Cortex of kidney (tissue), 1 donor: ENCODE data around the gene IL22RA2.

Experiments used
- DNase-seq: peaks from one replicate; lab custom pipeline; 2025; lab: John Stamatoyannopoulos, UW

IL22RA2 gene

GRCh38 chr6:137095651-137096238, 77.7 kb downstream of the IL22RA2 start:
- DNase-seq, result no peak

- no peak for DNase-seq
Measured at GRCh38 chr6:137095093-137095492, 78.4 kb downstream of the IL22RA2 start.

DNA sequence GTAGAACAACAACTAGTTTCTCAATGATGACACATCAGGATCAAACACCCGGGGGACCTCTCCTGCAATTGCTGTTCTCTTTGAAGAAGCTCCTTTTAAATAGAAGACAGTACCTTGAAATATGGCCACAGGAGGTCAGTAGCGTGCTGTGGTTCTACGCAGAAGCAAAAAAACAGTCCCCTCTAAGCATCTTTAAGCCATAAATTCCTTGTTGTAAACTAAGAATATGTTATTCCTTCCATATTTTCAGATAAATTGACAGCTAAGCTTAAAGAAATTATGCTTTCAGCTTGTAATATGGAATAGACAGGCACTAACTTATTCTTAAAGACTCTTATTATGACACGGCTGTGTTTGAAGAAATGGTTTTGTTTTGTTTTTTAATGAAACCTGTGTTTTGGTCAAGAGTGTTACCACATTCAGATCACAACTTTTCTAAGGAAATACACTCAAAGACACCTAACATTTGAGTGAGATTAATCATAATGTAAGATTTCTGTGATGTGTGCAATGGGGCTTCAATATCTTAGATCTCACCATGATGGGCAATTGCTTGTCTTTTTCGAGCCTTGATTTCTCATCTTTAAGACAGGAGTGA, 78.9 kb downstream of the IL22RA2 start:
- DNase-seq, result no peak
